LNCaP clone FGC (cell line): ENCODE measurements around the gene ACKR2.

Experiments used
- DNase-seq: peaks from one replicate; pipeline ENCODE4 v3.0.0-alpha.2; 2011; ENCODE audit warnings: low read depth
- H3K4me3 ChIP-seq: 2 replicates; pipeline ENCODE4 v1.5.1; 2011; ENCODE audit warnings: mild to moderate bottlenecking, low read depth, low read length, control low read depth
- CTCF ChIP-seq: IDR thresholded peaks from 2 replicates; pipeline ENCODE4 v1.5.1; 2012; ENCODE audit warnings: mild to moderate bottlenecking; ENCODE audit not compliant: control insufficient read depth, insufficient read depth; ENCODE audit errors: extremely low read depth

The ACKR2 gene

GRCh38 chr3:42855219-42855546 is 45.9 kb downstream of the ACKR2 start:
- no peak for TF ChIP-seq CTCF
- H3K4me3 ChIP-seq: no peak overlapping the region
- no peak for DNase-seq

DNA sequence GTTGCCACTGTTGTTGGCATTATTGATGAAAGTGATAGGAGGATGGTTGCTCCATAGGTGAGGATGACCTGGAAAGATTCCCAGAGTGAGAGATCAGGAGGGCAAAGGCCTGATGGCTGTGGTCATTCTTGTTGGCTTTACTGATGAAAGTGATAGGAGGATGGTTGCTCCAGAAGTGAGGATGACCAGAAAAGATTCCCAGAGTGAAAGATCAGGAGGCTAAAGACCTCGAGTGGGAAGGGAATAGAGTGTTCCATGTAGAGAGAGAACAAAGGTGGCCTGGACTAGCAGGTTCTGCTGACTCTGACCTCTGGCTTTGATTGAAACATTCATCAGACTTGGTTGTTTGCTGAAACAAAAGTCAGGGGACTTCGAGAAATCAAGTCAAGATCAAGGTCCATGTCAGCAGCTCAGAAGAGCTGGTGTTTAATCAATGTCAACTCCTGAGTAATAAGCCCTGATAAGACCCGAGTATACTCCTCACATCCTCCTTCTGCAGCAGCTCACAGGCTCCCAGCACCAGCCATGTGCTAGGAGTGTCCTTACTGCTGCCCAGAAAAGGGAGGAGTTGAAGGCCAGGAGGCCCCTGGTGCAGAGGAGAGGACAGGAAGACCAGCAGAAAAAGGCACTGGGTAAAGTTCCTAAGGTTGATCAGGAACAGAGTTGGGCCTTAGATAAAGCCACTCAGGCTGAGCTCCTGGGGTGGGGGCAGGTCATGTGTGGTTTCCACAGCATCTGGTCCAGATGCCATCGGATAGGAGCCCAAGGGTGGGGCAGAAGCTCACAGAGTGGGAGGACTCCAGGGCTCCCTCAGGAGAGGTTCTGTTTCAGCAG is 46.5 kb downstream of the ACKR2 start:
- DNase-seq: no peak
- no peak for TF ChIP-seq CTCF
- no peak overlapping the region for H3K4me3 ChIP-seq

DNA sequence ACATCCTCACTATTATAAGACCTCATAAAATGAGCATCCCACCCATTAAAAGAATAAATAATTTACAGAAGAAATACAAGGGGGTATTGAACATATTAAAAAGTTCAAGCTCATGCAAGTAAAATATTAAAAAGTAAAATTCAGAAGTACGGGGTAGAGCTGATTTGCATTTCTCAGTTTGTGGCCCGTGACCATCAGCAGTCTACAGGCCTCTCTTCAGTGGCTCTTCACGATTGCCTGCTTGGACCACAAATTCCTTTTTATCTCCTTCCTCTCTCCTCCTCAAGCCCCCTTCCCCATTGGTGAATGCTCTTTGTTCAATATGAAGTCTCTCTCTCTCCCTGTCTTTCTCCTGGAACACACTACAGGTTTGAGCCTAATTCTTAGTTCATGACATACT is 47.3 kb downstream of the ACKR2 start:
- H3K4me3 ChIP-seq: no peak overlapping the region
- no peak for DNase-seq
- no peak for TF ChIP-seq CTCF

GRCh38 chr3:42864321-42864950 is 55.2 kb downstream of the ACKR2 start:
- no peak overlapping the region for H3K4me3 ChIP-seq
- TF ChIP-seq CTCF: no peak
- no peak for DNase-seq

DNA sequence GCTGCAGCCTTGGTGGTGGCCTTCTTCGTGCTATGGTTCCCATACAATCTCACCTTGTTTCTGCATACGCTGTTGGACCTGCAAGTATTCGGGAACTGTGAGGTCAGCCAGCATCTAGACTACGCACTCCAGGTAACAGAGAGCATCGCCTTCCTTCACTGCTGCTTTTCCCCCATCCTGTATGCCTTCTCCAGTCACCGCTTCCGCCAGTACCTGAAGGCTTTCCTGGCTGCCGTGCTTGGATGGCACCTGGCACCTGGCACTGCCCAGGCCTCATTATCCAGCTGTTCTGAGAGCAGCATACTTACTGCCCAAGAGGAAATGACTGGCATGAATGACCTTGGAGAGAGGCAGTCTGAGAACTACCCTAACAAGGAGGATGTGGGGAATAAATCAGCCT is 56.0 kb downstream of the ACKR2 start:
- DNase-seq: no peak
- TF ChIP-seq CTCF: no peak
- H3K4me3 ChIP-seq: no peak overlapping the region

DNA sequence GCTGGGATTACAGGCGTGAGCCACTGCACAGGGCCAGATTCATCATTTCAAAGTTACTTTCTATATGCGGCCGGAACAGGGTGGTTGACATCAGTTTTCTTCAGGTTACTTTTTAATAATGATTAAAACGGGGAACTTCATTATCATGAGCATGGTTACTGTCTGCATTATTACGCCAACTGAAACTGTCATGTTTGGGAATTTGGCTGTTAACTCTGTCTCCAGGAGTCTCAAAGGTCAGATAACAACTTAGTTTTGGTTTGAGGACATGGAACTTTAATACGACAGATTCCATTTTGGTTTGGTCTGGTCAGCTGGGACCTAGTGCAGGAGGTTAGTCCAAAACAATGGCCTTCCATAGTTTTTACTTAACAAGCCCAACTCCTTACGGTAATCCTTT is 57.9 kb downstream of the ACKR2 start:
- H3K4me3 ChIP-seq: no peak overlapping the region
- DNase-seq: no peak
- TF ChIP-seq CTCF: no peak
